Stimulated activated CD8-positive, alpha-beta memory T cell treated with anti-CD3 and anti-CD28 coated beads, Interleukin-7, amount 100 ng/mL, for 1 hour (primary cell): ENCODE data around the gene UBQLN1.
"Not testable (repeated sequence)": the region's sequence is repeated elsewhere in the genome, so short reads cannot be mapped to it uniquely, and the experiment has no call there.

Experiments
- DNase-seq, 2 donors: peaks; one replicate each; pipeline ENCODE4 v3.0.0-alpha.2; 2020; ENCODE audit warnings: low read depth in 2 of 2

UBQLN1 gene

DNA sequence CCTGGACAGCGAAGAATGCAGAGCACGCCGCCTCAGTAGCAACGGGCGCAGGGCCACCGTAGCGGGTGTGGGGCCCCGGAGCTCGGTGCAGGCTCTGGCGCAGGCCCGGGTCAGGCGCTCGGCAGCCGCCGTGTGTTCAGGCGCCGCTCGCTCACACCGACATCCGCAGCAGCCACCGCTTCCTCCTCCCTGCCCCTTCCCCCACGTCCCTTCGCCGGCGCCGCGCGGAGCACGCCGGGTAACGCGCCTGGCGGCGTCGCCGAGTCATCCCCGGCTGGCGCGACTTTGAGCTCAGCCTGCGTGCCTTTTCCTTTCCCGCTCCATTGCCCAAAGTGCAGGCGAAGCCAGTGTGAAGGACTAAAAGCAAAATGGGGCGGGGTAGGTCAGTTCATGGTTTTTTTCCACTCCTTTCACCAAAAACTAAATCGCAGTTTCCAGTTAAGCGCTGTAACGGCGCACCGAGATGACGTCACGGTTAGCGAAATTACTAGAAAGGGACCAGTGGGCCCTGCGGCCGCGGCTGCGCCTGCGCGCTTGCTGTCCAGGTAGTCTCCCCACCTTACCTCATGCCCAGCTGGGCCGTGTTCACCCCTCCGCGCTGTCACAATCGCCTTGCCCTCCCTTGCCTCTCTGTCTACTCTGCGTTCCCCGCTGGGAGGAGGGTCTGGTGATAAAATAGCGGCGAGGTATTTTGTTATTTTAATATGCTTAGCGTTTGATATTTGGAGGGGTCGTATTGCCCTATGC, at the start of gene UBQLN1:
UBQLN1 (minus strand) TSS at position 191 of the 747 bp plus-strand sequence. CDS start 279 bp downstream, outside the sequence.
- peak; percentile 83 to 85 for DNase-seq

DNA sequence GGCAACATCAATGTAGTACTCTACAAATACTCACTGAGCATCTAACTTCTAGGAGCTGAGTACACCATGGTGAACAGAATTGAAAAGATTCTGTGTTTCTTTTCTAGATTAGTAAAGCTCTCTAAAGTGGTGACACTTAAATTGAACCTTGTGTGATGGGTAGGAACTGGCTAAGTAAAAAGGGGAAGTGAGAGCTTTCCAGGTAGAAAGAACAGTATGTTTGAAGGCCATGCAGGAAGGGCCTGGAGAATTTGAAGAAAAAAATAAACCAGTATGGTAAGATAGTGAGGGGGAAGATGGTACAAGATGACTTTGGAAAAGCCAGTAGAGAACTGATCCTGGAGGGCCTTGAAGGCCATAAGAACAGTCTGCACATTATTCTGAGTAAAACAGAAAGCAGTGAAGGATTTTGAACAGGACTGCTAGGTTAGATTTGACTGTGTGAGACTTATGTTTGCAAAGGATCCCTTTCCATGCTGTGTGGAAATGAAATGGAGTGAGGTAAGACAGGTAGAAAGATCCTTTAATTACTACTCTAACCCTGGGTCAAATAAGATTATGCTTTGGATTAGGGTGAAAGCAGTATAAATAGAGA, 46.7 kb upstream of the UBQLN1 start:
- no peak for DNase-seq

DNA sequence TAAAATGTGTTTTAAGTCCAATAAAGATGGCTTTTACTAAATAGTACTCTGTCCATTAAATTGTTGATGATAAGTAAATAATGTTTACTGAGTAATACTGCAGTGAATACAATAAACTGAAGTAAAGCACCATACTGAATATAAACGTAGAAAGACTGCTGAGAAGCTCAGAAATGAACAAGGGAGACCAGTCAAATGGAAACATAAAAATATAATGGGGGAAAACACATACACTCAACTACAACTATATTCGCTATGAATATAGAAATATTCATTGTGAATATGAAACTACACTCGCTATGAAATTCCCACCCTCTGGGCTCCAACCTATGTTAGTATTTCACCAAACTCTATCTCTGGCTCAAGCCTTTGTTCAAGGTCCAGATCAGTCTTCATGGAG, 41.9 kb upstream of the UBQLN1 start:
- no peak for DNase-seq

DNA sequence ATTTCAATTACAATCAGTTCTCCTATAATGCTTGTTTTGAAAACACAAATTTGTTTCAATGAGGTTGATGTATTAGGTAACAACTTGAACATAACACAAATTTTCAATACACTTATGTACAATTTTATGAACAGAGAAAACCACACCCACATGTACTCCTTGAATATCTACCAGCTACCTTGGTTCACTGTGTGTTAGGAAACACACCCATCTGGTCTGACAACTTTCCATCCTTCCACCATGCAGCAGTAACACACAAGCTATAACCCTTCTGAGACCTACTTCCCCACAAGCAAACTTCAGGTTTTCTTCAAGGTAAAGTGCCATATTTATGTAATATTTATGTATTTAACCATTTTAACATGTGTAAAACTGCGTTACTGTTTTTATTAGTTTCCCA, 36.4 kb upstream of the UBQLN1 start:
- no peak for DNase-seq

DNA sequence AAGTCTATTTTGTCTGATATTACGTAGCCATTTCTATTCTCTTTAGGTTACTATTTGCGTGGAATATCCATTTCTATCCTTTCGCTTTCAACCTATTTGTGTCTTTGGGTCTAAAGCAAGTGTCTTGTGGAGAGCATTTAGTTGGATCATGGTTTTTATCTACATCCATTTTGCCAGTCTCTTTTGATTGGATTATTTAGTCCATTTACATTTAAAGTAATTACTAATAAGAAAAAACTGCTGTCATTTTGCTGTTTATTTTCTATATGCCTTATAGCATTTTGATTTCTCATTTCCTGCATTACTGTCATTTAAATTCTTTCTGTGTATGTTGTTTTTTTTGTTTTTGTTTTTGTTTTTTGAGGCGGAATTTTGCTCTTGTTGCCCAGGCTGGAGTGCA, 26.0 kb upstream of the UBQLN1 start:
- DNase-seq: no peak

DNA sequence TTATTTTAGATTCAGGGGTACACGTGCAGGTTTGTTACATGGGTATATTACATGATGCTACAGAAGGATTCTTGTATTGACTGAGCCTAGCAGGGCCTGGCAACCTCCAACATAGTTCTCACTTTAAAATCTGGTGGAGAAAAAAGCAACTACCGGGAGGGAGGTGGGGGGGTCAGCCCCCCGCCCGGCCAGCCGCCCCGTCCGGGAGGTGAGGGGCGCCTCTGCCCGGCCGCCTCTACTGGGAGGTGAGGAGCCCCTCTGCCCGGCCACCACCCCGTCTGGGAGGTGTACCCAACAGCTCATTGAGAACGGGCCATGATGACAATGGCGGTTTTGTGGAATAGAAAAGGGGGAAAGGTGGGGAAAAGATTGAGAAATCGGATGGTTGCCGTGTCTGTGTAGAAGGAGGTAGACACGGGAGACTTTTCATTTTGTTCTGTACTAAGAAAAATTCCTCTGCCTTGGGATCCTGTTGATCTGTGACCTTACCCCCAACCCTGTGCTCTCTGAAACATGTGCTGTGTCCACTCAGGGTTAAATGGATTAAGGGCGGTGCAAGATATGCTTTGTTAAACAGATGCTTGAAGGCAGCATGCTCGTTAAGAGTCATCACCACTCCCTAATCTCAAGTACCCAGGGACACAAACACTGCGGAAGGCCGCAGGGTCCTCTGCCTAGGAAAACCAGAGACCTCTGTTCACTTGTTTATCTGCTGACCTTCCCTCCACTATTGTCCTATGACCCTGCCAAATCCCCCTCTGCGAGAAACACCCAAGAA, 21.0 kb upstream of the UBQLN1 start:
- DNase-seq: not testable (repeated sequence)

DNA sequence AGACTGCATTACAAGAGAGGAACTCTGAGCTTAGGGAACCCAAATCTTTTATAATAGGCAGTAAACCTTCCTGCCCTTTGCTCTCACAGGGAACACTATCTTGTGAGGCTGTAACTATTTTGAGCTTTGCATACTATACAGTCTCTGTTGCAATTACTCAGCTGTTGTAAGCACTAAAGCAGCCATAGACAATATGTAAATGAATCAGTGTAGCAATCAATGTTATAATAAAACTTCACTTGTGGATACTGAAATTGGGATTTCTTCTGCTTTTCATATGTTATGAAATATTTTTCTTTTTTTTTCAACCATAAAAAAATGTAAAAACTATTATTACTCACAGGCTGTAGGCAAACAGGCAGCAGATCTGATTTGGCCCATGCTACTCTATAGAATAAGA, 16.7 kb upstream of the UBQLN1 start:
- DNase-seq: no peak

DNA sequence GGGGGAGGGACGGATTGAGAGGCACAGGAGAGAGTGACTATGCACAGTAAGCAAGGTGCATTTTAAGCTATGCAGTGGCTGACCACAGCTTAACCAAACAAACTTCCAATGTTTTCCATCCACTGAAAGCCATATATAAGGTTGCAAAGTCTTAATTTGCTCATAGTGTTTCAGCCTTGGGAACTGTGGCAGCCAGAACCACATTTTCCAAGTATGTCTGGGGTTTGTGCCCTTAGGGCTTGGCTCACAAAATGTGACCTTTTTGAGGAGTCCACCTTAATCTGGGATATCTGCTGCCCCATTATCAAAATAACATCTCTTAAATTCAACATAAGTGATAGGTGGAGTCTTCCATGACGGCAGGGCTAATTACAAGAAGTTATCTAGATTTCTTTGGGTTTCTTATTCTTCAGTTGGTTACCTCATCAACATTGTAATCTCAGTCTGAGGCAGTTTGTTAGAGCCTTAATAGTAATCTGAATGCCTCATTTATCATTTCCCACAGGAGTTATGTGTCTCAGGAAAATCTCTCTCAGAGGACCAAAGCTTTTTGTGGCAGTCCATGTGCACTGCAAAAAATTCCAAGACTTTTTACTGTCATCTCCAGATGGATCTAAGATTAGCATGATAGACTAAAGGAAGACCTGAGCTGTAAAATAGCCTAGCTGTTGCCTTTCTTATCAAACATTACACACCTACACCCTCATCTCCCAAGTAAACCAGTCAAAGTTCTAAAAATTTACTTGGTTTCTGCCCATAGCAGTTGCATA, 15.2 kb upstream of the UBQLN1 start:
- no peak for DNase-seq

DNA sequence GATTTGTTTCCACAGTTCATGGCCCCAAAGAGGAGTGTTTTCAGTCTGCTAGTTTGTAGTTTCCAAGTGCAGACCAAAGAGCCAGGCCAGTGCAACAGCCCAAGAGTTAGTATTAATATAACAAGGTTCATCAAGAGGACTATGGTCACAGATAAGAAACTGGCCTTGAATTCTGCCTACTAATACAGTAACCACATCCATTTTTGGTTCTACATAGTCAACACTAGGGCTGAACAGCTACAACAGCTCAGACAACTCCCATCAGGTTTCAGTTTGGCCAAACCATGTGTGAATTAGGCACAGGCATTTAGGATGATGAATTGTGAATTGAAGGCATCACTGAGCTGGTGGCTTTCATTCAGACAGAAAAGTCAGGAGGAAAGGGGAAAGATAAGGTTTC, 13.8 kb upstream of the UBQLN1 start:
- DNase-seq: no peak

DNA sequence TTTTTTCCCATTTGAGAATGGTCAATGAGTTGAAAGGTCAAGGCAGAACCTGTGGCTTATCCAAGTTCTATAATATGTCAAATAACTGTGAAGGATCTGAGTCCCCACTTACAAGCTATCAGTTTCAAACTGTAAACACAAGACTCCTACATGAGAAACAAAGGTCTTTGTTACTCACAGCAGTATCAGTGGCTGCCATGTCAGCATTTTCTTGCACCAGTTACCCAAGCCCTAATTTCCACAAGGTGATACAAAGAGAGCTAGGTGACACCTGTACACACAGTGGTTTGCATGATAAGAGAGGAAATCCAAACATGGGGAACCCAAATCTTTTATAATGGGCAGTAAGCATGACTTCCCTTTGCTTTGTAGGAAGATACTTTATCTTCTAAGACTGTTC, 8.0 kb upstream of the UBQLN1 start:
- no peak for DNase-seq

DNA sequence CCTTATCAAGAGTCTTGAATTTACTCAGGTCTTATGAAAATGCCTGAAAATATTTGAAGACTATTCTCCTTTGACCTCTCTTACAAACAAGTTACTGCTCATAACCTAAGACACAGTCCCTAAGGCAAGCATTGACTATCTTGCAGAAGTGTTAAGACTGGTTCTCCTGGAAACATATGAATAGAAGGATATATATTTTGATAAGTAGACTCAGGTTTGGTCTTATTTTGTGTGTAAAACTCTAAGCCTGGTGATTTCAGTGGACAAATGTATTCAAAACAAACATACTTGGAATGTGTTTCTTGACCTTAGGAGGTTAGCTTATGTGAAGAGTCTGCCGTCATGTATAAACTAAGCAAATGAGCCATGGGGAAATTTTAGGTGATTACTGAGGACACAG, 7.5 kb upstream of the UBQLN1 start:
- DNase-seq: no peak

DNA sequence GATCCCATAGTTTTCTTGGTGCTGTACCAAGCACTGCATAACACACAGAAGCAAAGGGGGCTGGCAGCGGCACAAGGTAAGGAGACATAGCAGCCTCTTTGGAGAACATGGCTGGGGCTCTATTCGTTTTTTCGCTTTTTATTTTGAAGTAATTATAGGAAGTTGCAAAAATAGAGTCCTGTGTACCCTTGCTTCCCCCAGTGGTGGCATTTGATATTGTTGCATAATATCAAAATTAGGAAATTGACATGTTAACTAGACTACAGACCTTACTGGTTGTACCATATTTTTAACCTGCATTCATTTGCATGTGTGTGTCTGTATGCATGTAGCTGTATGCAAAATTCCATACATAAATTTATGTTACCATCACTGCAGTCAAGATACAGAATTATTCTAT, 6.6 kb upstream of the UBQLN1 start:
- DNase-seq: no peak

DNA sequence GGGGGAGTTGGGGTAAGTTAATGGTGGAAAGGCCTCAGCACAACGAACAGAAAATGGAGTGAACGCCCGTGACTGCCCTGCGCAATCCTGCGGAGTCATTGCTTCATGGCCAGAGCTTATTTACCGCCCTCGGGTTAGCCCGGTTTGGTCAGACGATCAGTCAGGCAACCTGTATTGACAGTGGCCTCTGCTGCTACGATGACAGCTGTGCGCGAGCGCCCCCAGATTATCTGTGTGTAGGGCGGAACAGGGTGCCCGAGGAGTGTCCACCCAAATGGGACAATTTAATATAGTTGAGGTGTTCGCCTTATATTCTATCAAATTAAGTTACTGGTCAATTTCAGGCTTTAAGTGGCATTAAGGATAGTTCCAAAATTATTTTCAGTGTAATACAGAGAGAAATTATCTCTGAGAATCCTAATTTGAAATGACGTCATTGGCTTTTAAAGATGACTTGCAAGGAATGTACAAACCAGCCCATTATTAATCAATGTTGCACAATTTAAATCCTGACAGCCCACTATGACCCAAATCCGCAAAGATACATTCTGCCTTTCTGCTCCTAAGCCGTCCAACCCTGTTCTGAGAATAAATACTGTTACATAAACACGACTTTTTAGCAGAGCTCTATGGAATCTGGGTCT, 879 bp upstream of the UBQLN1 start:
- DNase-seq: peak; percentile 24 to 35

DNA sequence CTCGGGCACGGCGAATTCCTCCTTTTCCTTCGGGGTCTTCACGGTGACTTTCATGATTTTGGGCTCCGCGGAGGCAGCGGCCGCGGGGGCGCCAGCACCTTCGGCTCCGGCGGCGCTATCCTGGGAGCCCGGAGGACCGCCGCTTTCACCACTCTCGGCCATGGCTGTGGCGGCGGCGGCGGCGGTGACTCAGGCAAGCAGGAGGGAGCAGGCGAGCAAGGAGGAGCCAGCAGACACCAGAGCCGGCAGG, 315 bp downstream of the UBQLN1 start:
- DNase-seq: no peak

DNA sequence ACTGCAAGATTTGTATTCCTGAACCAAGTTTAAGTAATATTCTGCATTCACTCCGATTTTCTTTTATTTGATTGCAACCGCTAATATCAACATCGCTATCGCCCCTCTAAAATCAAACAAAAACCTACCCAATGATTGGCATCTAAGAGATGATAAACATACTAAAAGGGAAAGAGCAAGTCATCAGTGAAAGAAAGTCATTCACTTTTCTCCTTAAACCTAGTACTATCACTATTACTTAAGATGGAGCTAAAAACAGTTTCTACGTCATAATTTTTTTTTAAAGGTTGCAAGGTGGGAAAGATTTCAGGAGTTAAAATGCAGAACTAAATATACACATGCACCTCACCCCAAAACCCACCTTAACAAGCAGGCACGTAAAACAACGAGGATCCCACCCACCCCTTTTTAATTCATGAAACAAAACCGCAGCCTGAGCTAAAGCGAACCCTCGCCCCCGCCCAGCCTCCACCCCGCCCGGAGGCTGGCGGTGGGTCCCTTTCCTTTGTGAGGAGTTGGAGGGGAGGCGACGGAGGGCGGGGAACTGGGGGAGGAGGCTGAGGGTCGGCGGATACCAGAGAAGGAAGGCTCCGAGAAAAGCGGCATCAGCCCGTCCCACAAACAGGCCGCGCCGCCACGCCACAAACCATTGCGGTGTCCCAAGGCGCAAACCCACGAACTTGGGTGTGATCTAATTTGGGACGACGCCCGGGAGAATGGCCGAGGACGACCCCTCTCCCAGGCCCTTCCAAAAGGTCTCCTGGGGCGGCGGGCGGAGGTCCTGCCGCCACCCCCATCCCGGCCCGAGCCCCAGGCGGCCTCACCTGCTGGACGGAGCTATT, 861 bp downstream of the UBQLN1 start:
- DNase-seq: peak; percentile 32 to 45

DNA sequence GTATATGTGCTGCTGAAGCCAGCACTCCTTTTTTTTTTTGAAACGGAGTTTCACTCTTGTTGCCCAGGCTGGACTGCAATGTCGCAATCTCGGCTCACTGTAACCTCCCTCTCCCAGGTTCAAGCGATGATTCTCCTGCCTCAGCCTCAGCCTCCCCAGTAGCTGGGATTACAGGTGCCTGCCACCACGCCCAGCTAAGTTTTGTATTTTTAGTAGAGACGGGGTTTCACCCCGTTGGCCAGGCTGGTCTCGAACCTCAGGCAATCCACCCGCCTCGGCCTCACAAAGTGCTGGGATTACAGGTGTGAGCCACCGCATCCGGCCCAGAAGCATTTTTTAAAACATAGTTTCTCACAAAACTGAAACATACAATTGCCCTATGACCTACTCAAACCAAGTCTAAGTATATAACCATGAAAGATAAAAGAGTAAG, 2.5 kb downstream of the UBQLN1 start:
- not testable (repeated sequence) for DNase-seq

DNA sequence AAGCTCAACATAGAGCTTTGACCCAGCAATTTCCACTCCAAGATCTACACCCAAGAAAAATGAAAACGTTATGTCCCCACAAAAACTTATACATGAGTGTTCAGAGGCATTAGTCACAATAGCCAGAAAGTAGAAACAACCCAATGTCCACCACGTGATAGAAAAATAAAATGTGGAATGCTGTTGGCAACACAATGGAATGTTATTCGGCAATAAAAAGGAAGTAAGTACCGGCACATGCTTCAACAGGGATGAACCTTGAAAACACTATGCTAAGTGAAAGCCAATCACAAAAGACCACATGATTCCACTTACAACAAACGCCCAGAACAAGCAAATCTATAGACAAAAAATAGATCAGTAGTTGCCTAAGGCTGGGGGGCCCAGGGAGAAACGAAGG, 6.0 kb downstream of the UBQLN1 start:
- no peak for DNase-seq

DNA sequence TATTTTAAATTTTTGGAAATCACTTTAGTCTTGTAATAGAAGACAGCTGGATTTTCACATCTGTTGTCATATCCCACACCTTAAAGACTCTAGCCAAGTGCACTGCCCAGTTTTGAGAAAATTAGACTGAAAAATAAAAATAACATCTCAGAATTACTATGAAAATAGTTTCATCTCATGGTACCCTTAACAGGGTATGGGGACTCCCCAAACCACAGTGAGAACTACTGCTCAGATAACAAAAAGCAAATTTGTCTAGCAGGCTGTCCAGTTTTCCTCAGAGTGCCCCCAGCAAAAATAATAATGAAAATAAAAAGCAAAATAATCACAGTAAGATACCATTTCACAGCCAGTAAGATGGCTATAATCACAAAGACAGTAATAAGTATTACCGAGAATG, 6.5 kb downstream of the UBQLN1 start:
- no peak for DNase-seq

DNA sequence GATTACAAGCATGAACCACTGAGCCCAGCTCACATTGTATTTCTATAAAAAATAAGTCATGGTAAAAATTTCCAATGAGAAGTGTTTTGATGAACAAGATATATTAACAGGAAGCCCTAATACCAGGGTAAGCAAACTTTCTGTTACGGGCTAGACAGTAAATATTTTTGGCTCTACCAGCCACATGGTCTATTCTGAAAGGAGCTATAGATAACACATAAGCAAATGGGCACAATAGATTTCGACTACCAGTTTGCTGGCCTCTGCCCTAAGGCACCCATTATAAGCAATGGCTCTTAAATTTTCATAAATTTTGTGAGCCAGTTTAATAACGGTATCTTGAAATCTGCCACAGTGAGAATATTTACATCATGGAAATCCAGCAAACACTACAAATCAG, 8.1 kb downstream of the UBQLN1 start:
- no peak for DNase-seq

DNA sequence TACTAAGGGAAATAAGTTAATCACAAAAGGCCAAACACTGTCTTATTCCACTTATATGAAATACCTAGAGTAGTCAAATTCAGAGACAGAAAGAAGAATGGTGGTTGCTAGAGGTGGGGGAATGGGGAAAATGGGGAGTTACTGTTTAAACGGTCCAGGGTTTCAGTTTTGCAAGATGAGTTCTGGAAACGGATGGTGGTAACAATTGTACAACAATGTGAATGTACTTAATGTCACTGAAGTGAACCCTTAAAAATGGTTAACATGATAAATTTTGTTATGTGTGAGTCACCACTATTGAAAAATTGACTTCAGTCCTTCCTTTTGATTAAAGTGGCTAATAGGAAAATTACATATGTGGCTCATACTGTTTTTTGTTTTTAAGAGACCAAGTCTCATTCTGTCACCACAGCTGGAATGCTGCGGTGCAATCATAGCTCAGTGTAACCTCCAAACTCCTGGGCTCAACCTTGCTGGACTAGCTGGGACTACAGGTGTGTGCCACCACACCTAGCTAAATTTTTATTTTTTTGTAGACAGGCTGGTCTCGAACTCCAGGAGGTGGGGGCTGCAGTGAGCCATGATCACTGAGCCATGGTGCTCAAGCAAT, 8.7 kb downstream of the UBQLN1 start:
- no peak for DNase-seq

DNA sequence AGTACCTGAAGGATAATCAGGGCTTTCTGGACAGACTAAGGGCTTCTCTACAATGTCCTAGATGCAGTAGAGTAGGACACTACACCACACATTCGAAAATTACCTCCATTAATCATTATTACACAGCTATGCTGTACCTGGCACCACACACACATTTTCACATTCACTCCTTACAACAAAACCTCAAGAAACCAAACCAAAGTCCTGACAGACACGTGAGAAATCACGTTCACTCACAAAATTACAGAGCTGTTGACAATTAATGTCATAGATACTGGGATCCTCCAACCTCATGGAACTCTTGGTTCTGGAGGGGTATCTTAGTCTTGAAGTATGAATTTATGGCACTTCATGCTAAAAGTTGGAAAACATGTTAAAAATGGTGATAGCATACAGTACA, 16.3 kb downstream of the UBQLN1 start:
- no peak for DNase-seq
